Retina (tissue), 1 donor: ENCODE measurements around the gene HSPH1.

Experiments used
- DNase-seq: peaks from one replicate; pipeline ENCODE4 v3.0.0-alpha.2; 2016

Gene HSPH1

GRCh38 chr13:31093145-31093885, 68.4 kb downstream of the HSPH1 start:
- no peak for DNase-seq

GRCh38 chr13:31092646-31093045, 69.1 kb downstream of the HSPH1 start:
- no peak for DNase-seq

GRCh38 chr13:31090961-31091624, 70.6 kb downstream of the HSPH1 start:
- DNase-seq: peak; percentile 25

- no peak for DNase-seq
Observed at GRCh38 chr13:31090096-31090495, 71.6 kb downstream of the HSPH1 start.

- no peak for DNase-seq
Observed at GRCh38 chr13:31089649-31090048, 72.1 kb downstream of the HSPH1 start.

GRCh38 chr13:31088826-31089420, 72.8 kb downstream of the HSPH1 start:
- no peak for DNase-seq
